GM18909 (cell line): Measurements from ENCODE around the gene COMP.

Experiments used
- ATAC-seq: cut with Tn5 transposase; IDR thresholded peaks from one replicate; pipeline ENCODE4 v1.9.1; 2021; ENCODE audit warnings: mild to moderate bottlenecking; ENCODE audit not compliant: unreplicated experiment, poor library complexity

Gene COMP

GRCh38 chr19:18804139-18804601, 13.1 kb upstream of the COMP start:
- ATAC-seq, result no peak

GRCh38 chr19:18803550-18804138, 12.5 kb upstream of the COMP start:
- no peak for ATAC-seq

- ATAC-seq, result no peak
Measured at GRCh38 chr19:18802354-18802753, 11.2 kb upstream of the COMP start.

DNA sequence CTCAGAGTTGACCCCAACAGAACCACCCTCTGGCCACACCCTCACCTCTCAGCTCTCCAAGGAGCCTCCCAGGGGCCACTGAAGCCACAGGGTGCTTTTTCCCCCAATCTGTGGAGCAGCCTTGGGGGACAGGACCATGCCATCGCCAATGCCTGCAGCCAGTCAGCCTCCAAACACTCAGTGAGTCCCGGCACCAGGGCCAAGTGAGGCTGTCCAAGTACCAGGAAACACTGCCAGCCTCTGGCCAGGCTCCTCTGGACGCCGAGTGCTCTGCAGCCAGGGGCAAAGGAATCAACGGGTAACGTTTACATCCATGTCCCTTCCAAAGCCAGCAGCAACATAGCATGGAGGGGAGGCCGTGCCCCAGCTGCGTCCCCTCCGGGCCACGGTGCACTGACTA, 9.5 kb upstream of the COMP start:
- no peak for ATAC-seq

DNA sequence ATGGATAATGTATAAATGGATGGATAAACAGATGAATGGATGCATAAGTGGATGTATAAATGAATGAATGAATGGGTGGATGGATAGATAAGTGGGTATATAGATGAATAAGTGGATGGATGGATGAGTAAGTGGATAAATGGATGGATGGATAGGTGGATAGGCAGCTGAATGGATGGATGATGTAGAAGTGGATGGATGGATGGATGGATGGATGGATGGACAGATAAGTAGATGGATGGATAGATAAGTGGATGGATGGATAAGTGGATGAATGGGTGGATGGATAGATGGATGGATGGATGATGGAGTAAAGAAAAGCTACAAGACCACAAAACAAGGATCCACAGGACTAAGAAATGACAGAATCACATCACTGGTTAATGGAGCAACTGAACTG, 9.0 kb upstream of the COMP start:
- ATAC-seq, result no peak

DNA sequence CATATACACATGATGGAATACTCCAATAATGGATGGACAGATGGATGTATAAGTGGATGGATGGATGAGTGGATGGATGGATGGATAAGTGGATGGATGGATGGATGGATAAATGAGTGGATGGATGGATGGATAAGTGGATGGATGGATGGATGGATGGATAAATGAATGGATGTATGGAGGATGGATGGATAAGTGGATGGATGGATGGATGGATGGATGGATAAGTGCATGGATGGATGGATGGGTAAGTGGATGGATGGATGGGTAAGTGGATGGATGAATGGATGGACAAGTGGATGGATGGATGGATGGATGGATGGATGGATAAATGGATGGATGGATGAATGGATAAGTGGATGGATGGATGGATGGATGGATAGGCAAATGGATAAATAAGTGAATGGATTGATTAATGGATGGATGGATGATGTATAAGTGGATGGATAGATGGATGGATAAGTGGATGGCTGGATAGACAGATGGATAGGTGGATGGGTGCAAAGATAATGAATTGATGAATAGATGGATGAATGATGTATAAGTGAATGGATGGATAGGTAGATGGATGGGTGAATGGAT, 8.4 kb upstream of the COMP start:
- ATAC-seq, result no peak

- ATAC-seq, result no peak
Measured at GRCh38 chr19:18798384-18799352, 7.6 kb upstream of the COMP start.

- no peak for ATAC-seq
Measured at GRCh38 chr19:18796239-18796638, 5.1 kb upstream of the COMP start.

- ATAC-seq, result no peak
Measured at GRCh38 chr19:18795540-18795939, 4.4 kb upstream of the COMP start.

DNA sequence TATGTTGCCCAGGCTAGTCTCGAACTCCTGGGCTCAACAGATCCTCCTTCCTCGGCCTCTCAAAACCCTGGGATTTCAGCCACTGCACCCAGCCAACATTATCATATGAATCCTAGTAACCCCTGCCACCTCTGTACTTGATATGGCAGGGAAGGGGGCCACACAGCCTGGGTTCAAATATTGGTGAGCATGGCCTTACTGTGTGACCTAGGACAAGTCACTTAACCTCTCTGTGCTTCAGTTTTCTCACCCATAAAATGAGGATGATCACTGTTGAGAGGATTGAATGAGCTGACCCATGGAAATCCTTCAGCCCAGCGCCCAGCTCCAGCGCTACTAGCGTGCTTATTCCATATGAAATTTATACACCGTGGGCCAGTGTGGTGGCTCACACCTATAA, 3.6 kb upstream of the COMP start:
- no peak for ATAC-seq

- no peak for ATAC-seq
Measured at GRCh38 chr19:18794029-18794313, 2.9 kb upstream of the COMP start.

GRCh38 chr19:18793144-18794028, 2.3 kb upstream of the COMP start:
- ATAC-seq, result no peak

- ATAC-seq, result no peak
Measured at GRCh38 chr19:18792661-18793060, 1.6 kb upstream of the COMP start.

DNA sequence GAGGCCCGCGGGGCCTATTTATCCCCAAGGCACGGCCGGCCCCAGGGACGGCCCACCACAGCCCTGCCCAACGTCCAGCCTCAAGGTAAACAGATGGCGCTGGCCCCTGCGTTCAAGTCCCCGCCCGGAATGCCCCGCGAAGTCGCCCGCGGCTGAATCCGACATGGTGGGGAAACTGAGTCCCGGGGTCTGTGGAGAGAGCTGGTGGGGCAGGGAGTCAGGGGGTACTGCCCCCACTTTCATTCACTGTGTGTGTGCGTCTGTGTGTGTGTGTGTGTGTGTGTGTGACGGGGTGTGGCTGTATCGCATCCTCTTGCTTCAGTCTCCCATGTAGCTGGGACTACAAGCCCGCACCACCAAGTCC, 192 bp upstream of the COMP start:
- no peak for ATAC-seq

- ATAC-seq, result no peak
Measured at GRCh38 chr19:18789883-18790565, 1.1 kb downstream of the COMP start.

DNA sequence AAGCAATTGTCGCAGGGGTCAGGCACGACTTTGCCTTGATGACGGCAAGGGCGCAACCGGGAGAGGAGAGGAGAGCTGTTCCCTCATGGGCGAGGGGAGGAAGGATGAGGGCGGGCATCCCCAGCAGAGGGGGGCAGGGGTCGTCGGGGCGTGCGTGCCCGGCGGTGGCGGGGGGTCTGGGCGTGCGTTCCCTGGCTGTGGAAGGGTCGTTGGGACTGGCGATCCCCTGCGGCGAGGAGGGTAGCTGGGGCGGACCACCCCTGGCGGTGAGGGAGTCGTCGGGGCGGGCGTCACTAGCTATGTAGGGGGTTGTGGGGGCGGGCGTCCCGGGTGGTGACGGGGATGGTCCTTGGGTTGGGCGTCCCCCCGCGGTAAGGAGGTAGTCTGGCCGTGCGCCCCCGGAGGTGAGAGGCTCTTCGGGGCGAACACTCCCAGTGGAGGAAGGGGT, 1.7 kb downstream of the COMP start:
- no peak for ATAC-seq

DNA sequence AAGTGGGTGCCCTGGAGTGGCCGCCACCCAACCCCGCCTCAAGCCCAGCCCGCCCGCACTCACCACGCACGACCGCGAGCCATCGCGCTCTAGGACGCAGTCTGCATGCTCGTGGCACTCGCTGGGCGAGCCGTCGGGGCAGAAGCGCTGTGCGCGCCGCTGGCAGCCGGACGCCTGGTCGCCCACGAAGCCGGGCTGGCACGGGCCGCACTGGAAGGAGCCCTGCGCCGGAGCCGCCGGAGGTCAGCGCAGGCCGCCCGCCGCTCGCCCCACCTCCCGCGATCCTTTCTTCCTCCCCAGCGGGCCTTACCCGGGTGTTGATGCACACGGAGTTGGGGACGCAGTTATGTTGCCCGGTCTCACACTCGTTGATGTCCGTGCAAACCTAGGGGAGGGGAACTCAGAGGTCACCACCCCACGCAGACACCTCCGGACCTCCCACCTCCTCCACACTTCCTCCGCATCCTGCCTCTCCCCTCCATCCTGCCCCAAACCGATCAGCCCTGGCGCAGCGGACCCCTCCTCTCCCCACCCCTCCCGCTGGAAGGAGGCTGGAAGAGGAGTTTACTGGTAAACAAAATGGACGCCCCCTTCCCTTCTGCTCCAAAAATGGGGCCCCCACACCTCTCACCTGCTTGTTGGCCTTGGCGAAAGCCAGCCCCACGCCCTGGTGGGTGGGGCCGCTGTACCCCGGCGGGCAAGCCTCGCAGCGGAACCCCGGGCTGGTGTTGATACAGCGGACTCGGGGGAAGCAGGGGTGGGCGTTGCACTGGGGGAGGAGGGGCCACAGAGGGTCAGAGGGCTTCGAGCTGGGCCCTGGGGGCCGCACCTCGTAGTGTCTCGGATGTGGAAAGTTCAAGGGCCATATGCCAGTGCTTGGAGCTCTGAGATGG, 2.3 kb downstream of the COMP start:
- ATAC-seq, result no peak

- ATAC-seq, result no peak
Measured at GRCh38 chr19:18785179-18786124, 5.7 kb downstream of the COMP start.
